ENCODE data around the gene CKMT2.

The CKMT2 gene

GRCh38 chr5:81313278-81313677 is 80.2 kb downstream of the CKMT2 start:
- no peak for DNase-seq

GRCh38 chr5:81313686-81314085 is 80.6 kb downstream of the CKMT2 start:
- no peak for DNase-seq

GRCh38 chr5:81314581-81314980 is 81.5 kb downstream of the CKMT2 start:
- DNase-seq: no peak

- DNase-seq: no peak
These were observed 82.2 kb downstream of the CKMT2 start for GRCh38 chr5:81315336-81315735.

GRCh38 chr5:81315830-81316229 is 82.7 kb downstream of the CKMT2 start:
- no peak for DNase-seq

Data from activated CD4-positive, alpha-beta T cell treated with anti-CD3 and anti-CD28 coated beads, Interleukin-2, amount 50 U/mL, for 1 hour (primary cell).